HEK293 (cell line): Measurements from ENCODE around the gene OR52N1.

Experiments used
- CTCF ChIA-PET: fragments of 350-600 bp; formaldehyde crosslinking; extraction: SDS; loops from one replicate; lab custom pipeline; 2021; ENCODE audit warnings: antibody characterized with exemption; lab: Yijun Ruan, JAX
- POLR2A ChIA-PET: fragments of 300-600 bp; formaldehyde crosslinking; extraction: SDS; loops from one replicate; lab custom pipeline; 2020; ENCODE audit warnings: antibody characterized with exemption, inconsistent platforms; lab: Yijun Ruan, JAX
- H3K27ac ChIP-seq: fragments of 200-500 bp; sonication (Bioruptor generic); 2 replicates; pipeline ENCODE4 v1.5.1; 2014; ENCODE audit warnings: low read depth, low read length, control low read depth, inconsistent platforms; ENCODE audit errors: extremely low read depth
- H3K36me3 ChIP-seq, 2 experiments: fragments of 200-500 bp in 1 of 2; sonication (Bioruptor generic) in 1 of 2; 1 replicate in 1 of 2; 2 replicates in 1 of 2; pipeline ENCODE4 v1.5.1; 2014 to 2017; ENCODE audit warnings: inconsistent platforms in 2 of 2, low read length in 2 of 2; ENCODE audit not compliant: control insufficient read depth in 2 of 2, insufficient read depth in 1 of 2
- H3K4me1 ChIP-seq: fragments of 200-500 bp; sonication (Bioruptor generic); 2 replicates; pipeline ENCODE4 v1.5.1; 2014; ENCODE audit warnings: mild to moderate bottlenecking, low read length, inconsistent platforms; ENCODE audit not compliant: control insufficient read depth, insufficient read depth
- H3K4me3 ChIP-seq: 2 replicates; pipeline ENCODE4 v1.5.1; 2011; ENCODE audit warnings: low read depth, mild to moderate bottlenecking, control low read depth, low read length, moderate library complexity
- H3K9me3 ChIP-seq: fragments of 200-500 bp; sonication (Bioruptor generic); 2 replicates; pipeline ENCODE4 v1.5.1; 2014; ENCODE audit warnings: low read depth, low read length, inconsistent platforms; ENCODE audit not compliant: control insufficient read depth, insufficient read depth
- KLF7 ChIP-seq: fragments of 450-650 bp; formaldehyde crosslinking; IDR thresholded peaks from 2 replicates; pipeline ENCODE4 v1.5.1; 2016; ENCODE audit warnings: missing biosample characterization, missing genetic modification characterization, borderline replicate concordance
- MZF1 ChIP-seq: fragments of 450-650 bp; formaldehyde crosslinking; IDR thresholded peaks from 2 replicates; pipeline ENCODE4 v1.5.1; 2017; ENCODE audit warnings: missing biosample characterization, missing genetic modification characterization, borderline replicate concordance
- PRDM2 ChIP-seq: fragments of 450-650 bp; formaldehyde crosslinking; IDR thresholded peaks from 2 replicates; pipeline ENCODE4 v1.5.1; 2016; ENCODE audit warnings: missing biosample characterization, missing genetic modification characterization, borderline replicate concordance
- SP7 ChIP-seq: fragments of 450-650 bp; formaldehyde crosslinking; IDR thresholded peaks from 2 replicates; pipeline ENCODE4 v1.5.1; 2016; ENCODE audit warnings: missing biosample characterization, missing genetic modification characterization
- ZBTB11 ChIP-seq: fragments of 450-650 bp; formaldehyde crosslinking; conservative IDR thresholded peaks from 2 replicates; pipeline ENCODE4 v1.5.1; 2016; ENCODE audit warnings: low read depth, missing biosample characterization, missing genetic modification characterization
- ZBTB21 ChIP-seq: fragments of 450-650 bp; formaldehyde crosslinking; IDR thresholded peaks from 2 replicates; pipeline ENCODE4 v1.5.1; 2017; ENCODE audit warnings: missing biosample characterization, missing genetic modification characterization
- ZNF112 ChIP-seq: fragments of 450-650 bp; formaldehyde crosslinking; IDR thresholded peaks from 2 replicates; pipeline ENCODE4 v1.5.0; 2017; ENCODE audit warnings: missing biosample characterization, missing genetic modification characterization
- ZNF157 ChIP-seq: fragments of 450-650 bp; formaldehyde crosslinking; IDR thresholded peaks from 2 replicates; pipeline ENCODE4 v1.5.1; 2016; ENCODE audit warnings: missing biosample characterization, missing genetic modification characterization
- ZNF423 ChIP-seq: fragments of 450-650 bp; formaldehyde crosslinking; IDR thresholded peaks from 2 replicates; pipeline ENCODE4 v1.5.1; 2016; ENCODE audit warnings: missing biosample characterization, missing genetic modification characterization
- ZNF426 ChIP-seq: fragments of 450-650 bp; formaldehyde crosslinking; IDR thresholded peaks from 2 replicates; pipeline ENCODE4 v1.5.1; 2017; ENCODE audit warnings: missing biosample characterization, missing genetic modification characterization, mild to moderate bottlenecking, inconsistent platforms, moderate library complexity
- ZNF449 ChIP-seq: fragments of 450-650 bp; formaldehyde crosslinking; IDR thresholded peaks from 2 replicates; pipeline ENCODE4 v1.5.1; 2017; ENCODE audit warnings: missing biosample characterization, mild to moderate bottlenecking, missing genetic modification characterization, moderate library complexity
- ZNF518A ChIP-seq: fragments of 450-650 bp; formaldehyde crosslinking; conservative IDR thresholded peaks from 2 replicates; pipeline ENCODE4 v1.5.1; 2016; ENCODE audit warnings: low read depth, missing biosample characterization, missing genetic modification characterization
- ZNF626 ChIP-seq: fragments of 450-650 bp; sonication (Bioruptor Pico); formaldehyde crosslinking; IDR thresholded peaks from 2 replicates; pipeline ENCODE4 v1.5.1; 2018; ENCODE audit warnings: missing biosample characterization, missing genetic modification characterization, inconsistent platforms

Gene OR52N1

DNA sequence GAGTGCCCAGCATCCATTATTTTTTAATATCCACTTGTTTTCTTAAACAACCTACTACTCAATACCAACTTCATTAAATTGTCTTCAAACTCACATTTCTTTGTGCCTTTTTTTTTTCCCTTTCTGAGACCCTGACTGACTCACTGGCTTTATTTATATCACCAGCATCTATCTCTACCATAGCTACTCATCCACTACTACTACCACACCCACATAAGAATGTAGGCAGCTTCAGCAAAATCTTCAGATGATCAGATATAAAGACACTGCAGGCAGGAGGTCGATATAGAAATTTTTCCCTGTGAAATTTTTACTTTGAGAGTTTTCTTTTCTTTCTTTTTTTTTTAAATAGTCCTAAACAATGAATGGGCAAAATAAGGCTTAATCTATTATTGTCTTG lies 52.6 kb downstream of the OR52N1 start (continued):
- TF ChIP-seq ZNF518A (tag by site-specific recombination) (no peak), ZNF157 (no peak), ZNF449 (tag by site-specific recombination) (no peak), SP7 (no peak), KLF7 (no peak)
- TF ChIP-seq, all 188 proteins: peak for 0

GRCh38 chr11:5737670-5738392 lies 53.2 kb downstream of the OR52N1 start:
- Histone ChIP-seq H3K36me3 (no peaks in the 10 kb centered on the region), H3K9me3 (no peaks in the 10 kb centered on the region), H3K4me3 (no peak overlapping the region), H3K27ac (no peak overlapping the region), H3K4me1 (no peaks in the 10 kb centered on the region)
- ChIA-PET POLR2A (no interaction called here), CTCF (no interaction called here)
- TF ChIP-seq ZBTB21 (tag by site-specific recombination) (no peak), ZNF426 (tag by site-specific recombination) (no peak), PRDM2 (tag by site-specific recombination) (no peak), ZNF626 (tag by site-specific recombination) (no peak)

DNA sequence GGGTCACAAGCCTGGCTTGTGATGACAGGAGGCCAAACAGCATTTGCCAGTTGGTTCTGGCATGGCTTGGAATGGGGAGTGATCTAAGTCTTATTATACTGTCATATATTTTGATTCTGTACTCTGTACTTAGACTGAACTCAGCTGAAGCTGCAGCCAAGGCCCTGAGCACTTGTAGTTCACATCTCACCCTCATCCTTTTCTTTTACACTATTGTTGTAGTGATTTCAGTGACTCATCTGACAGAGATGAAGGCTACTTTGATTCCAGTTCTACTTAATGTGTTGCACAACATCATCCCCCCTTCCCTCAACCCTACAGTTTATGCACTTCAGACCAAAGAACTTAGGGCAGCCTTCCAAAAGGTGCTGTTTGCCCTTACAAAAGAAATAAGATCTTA lies 54.0 kb downstream of the OR52N1 start:
- no peak for TF ChIP-seq ZNF112
- no peak for TF ChIP-seq ZBTB11 (tag by site-specific recombination)
- no peak for TF ChIP-seq ZNF423 (tag by site-specific recombination)
- TF ChIP-seq KLF7: no peak
- TF ChIP-seq MZF1: no peak
- TF ChIP-seq, all 188 proteins: peak for 0
- no peaks in the 10 kb centered on the region for H3K4me1 ChIP-seq
- no peaks in the 10 kb centered on the region for H3K9me3 ChIP-seq
- H3K27ac ChIP-seq: no peak overlapping the region
- H3K36me3 ChIP-seq: no peaks in the 10 kb centered on the region
- POLR2A ChIA-PET: no interaction called here
- H3K4me3 ChIP-seq: no peak overlapping the region
- CTCF ChIA-PET: no interaction called here
